Right lobe of liver (tissue), 4 donors: ENCODE data around the gene THYN1.

ENCODE experiments used
- POLR2A ChIP-seq: fragments of 450-650 bp; IDR thresholded peaks from one replicate; pipeline ENCODE4 v1.6.1; 2017; ENCODE audit warnings: antibody characterized with exemption, mild to moderate bottlenecking
- TF ChIP-seq, protein P1 (sequence below), 4 donors: fragments of 200-600 bp in 3 of 4; fragments of 450-650 bp in 1 of 4; IDR thresholded peaks; one replicate each; pipeline versions ENCODE4 v1.5.1 to v1.8.0; 2016 to 2022; ENCODE audit warnings: antibody characterized with exemption in 4 of 4, mild to moderate bottlenecking in 2 of 4
- donor health status: DM: no; HTN: no; CAD: no.
- donor health status: DM: no; HTN: no; CAD: no.
- donor health status: DM: no; HTN: yes; CAD: no.

DNA sequence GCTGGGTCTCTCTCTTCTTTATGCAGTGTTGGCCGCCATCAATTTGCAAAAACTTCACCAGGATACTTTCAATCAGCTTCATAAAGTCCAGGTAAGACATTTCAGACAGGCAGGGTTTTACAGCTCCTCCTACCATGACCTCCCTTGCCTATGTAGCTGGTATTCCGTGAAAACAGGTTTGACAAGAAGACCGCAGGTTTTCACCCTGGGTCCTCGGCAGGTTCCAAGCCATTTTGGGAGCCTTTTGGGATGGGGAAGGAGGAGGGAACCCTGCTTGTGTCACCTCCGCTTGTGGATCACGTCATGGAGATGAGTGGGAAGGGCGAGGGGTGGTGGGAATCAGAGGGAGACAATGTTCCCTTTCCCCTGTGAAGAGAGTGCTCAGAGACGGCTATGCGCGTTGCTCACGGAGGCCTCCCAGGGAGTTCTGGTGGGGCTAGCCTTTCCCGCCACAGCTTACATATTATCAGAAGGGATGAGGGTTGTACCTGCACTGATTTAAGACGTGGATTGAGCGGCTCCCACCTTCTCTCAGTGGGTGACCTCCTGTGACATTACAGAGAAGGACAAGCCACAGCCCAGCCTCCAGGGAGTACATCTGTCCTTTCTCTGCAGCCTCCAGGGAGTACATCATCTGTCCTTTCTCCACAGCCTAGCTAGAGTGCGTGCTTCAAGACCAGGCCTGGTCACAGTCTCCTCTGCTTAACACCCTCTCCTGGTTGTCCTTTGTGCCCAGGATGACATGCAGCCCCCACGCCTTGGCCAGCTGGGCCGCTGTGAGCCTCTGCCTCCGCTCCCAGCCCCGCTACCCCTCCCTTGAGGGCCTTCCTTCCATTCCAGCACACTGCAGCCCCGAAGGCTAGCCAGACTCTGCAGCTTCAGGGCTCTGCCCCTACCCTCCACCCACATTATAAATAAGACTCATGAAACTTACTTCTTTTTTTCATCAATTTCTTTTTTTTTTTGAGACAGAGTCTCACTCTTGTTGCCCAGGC, 40.3 kb upstream of the THYN1 start:
- no peak for TF ChIP-seq POLR2A
- TF ChIP-seq, protein P1, sequence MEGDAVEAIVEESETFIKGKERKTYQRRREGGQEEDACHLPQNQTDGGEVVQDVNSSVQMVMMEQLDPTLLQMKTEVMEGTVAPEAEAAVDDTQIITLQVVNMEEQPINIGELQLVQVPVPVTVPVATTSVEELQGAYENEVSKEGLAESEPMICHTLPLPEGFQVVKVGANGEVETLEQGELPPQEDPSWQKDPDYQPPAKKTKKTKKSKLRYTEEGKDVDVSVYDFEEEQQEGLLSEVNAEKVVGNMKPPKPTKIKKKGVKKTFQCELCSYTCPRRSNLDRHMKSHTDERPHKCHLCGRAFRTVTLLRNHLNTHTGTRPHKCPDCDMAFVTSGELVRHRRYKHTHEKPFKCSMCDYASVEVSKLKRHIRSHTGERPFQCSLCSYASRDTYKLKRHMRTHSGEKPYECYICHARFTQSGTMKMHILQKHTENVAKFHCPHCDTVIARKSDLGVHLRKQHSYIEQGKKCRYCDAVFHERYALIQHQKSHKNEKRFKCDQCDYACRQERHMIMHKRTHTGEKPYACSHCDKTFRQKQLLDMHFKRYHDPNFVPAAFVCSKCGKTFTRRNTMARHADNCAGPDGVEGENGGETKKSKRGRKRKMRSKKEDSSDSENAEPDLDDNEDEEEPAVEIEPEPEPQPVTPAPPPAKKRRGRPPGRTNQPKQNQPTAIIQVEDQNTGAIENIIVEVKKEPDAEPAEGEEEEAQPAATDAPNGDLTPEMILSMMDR (IDR thresholded peaks at IDR 0.05), result no peak
